ENCODE data around the gene STRN3. TPM values are rescaled to one million over a fixed set of nuclear protein-coding genes. Genes with fewer than 3 reads are reported as not detected.
"Not testable (repeated sequence)": the region's sequence is repeated elsewhere in the genome, so short reads cannot be mapped to it uniquely, and the experiment has no call there.

STRN3 gene
- polyA plus RNA-seq, 1 donor from 2014 or later: 4.9 TPM

- Mint-ChIP-seq H3K4me1 (peaks cover 30 to 41% (median 35%) of the 10 kb centered on the region in 3 donors), H3K27me3 (no peaks in the 10 kb centered on the region), H3K36me3 (peaks cover 5% of the 10 kb centered on the region), H3K27ac (peak within 1 kb of the TSS; percentile 94 to 98 (median 97)), H3K9me3 (no peaks in the 10 kb centered on the region), H3K4me3 (peak within 1 kb of the TSS; percentile 97 to 99 (median 98))
Observed at GRCh38 chr14:31025367-31026076, 657 bp downstream of the STRN3 start, which contains the start of gene AP4S1. Gene AP4S1 (plus strand): TSS chr14:31025649. CDS start chr14:31066197, 40,548 bp downstream.

GRCh38 chr14:31024577-31025366, 1.4 kb downstream of the STRN3 start:
- Mint-ChIP-seq H3K4me3 (peak overlapping the region; percentile 93 to 97 (median 96)), H3K27me3 (no peaks in the 10 kb centered on the region), H3K9me3 (no peaks in the 10 kb centered on the region), H3K36me3 (peaks cover 5% of the 10 kb centered on the region), H3K27ac (peak overlapping the region; percentile 91 to 97 (median 95)), H3K4me1 (peaks cover 28 to 41% (median 39%) of the 10 kb centered on the region in 3 donors)

- no peaks in the 10 kb centered on the region for H3K9me3 Mint-ChIP-seq
- H3K27ac Mint-ChIP-seq: peak overlapping the region in 2 of 3 donors; percentile 91 to 97
- H3K4me1 Mint-ChIP-seq: peaks cover 26 to 41% (median 39%) of the 10 kb centered on the region in 3 donors
- H3K27me3 Mint-ChIP-seq: no peaks in the 10 kb centered on the region
- H3K4me3 Mint-ChIP-seq: peak overlapping the region; percentile 2 to 94 (median 79)
- peaks cover 5% of the 10 kb centered on the region for H3K36me3 Mint-ChIP-seq
Observed at GRCh38 chr14:31024010-31024480, 2.1 kb downstream of the STRN3 start.

GRCh38 chr14:31022386-31022785, 3.8 kb downstream of the STRN3 start:
- H3K27ac Mint-ChIP-seq: peak overlapping the region in 2 of 3 donors; percentile 64 to 78

GRCh38 chr14:31021576-31021949, 4.6 kb downstream of the STRN3 start:
- Mint-ChIP-seq H3K4me3 (peak overlapping the region in 1 of 4 donors; percentile 30), H3K4me1 (peaks cover 27 to 34% (median 33%) of the 10 kb centered on the region in 3 donors), H3K36me3 (peaks cover 5% of the 10 kb centered on the region), H3K9me3 (no peaks in the 10 kb centered on the region), H3K27ac (no peak overlapping the region), H3K27me3 (no peaks in the 10 kb centered on the region)

More at GRCh38 chr14:31022386-31022785, 3.8 kb downstream of the STRN3 start:
- Mint-ChIP-seq H3K36me3 (peaks cover 5% of the 10 kb centered on the region), H3K4me3 (peak overlapping the region in 1 of 4 donors; percentile 65), H3K4me1 (peaks cover 29 to 41% (median 38%) of the 10 kb centered on the region in 3 donors), H3K9me3 (no peaks in the 10 kb centered on the region), H3K27me3 (no peaks in the 10 kb centered on the region)

- Mint-ChIP-seq H3K9me3 (no peaks in the 10 kb centered on the region), H3K4me3 (peak overlapping the region in 1 of 4 donors; percentile 30), H3K27me3 (no peaks in the 10 kb centered on the region), H3K36me3 (peaks cover 5% of the 10 kb centered on the region), H3K4me1 (peaks cover 27 to 34% (median 30%) of the 10 kb centered on the region in 3 donors), H3K27ac (no peak overlapping the region)
Observed at GRCh38 chr14:31020834-31021575, 5.2 kb downstream of the STRN3 start.

GRCh38 chr14:31018057-31018645, 8.0 kb downstream of the STRN3 start:
- no peaks in the 10 kb centered on the region for H3K27me3 Mint-ChIP-seq
- no peak overlapping the region for H3K27ac Mint-ChIP-seq
- H3K4me3 Mint-ChIP-seq: no peak overlapping the region
- H3K4me1 Mint-ChIP-seq: peaks cover 13 to 21% (median 14%) of the 10 kb centered on the region in 3 donors
- no peaks in the 10 kb centered on the region for H3K9me3 Mint-ChIP-seq
- peaks cover 5% of the 10 kb centered on the region for H3K36me3 Mint-ChIP-seq

GRCh38 chr14:31013841-31014240, 12.3 kb downstream of the STRN3 start:
- H3K27me3 Mint-ChIP-seq: no peaks in the 10 kb centered on the region
- no peak overlapping the region for H3K4me3 Mint-ChIP-seq
- peaks cover 4 to 11% (median 5%) of the 10 kb centered on the region in 3 donors for H3K4me1 Mint-ChIP-seq
- no peaks in the 10 kb centered on the region for H3K36me3 Mint-ChIP-seq
- H3K9me3 Mint-ChIP-seq: no peaks in the 10 kb centered on the region
- no peak overlapping the region for H3K27ac Mint-ChIP-seq

- Mint-ChIP-seq H3K4me1 (peaks cover 3 to 11% (median 8%) of the 10 kb centered on the region in 3 donors), H3K27me3 (no peaks in the 10 kb centered on the region), H3K9me3 (no peaks in the 10 kb centered on the region), H3K27ac (no peak overlapping the region), H3K4me3 (no peak overlapping the region), H3K36me3 (no peaks in the 10 kb centered on the region)
Observed at GRCh38 chr14:31010935-31011334, 15.2 kb downstream of the STRN3 start.

GRCh38 chr14:31009836-31010574, 16.2 kb downstream of the STRN3 start:
- H3K4me1 Mint-ChIP-seq: peaks cover 0 to 11% (median 6%) of the 10 kb centered on the region in 3 donors
- H3K27me3 Mint-ChIP-seq: no peaks in the 10 kb centered on the region
- H3K27ac Mint-ChIP-seq: no peak overlapping the region
- H3K9me3 Mint-ChIP-seq: no peaks in the 10 kb centered on the region
- no peak overlapping the region for H3K4me3 Mint-ChIP-seq
- no peaks in the 10 kb centered on the region for H3K36me3 Mint-ChIP-seq

GRCh38 chr14:31006703-31007102, 19.5 kb downstream of the STRN3 start:
- Mint-ChIP-seq H3K27me3 (no peaks in the 10 kb centered on the region), H3K4me1 (peaks cover 1 to 10% (median 3%) of the 10 kb centered on the region in 3 donors), H3K4me3 (no peak overlapping the region), H3K27ac (no peak overlapping the region), H3K9me3 (no peaks in the 10 kb centered on the region), H3K36me3 (peaks cover 4% of the 10 kb centered on the region)

GRCh38 chr14:31004007-31004406, 22.2 kb downstream of the STRN3 start:
- Mint-ChIP-seq H3K27ac (peak overlapping the region in 1 of 3 donors; percentile 76), H3K36me3 (peaks cover 15% of the 10 kb centered on the region)
- not testable (repeated sequence) for H3K9me3 Mint-ChIP-seq, H3K4me3 Mint-ChIP-seq, H3K27me3 Mint-ChIP-seq, H3K4me1 Mint-ChIP-seq

- H3K9me3 Mint-ChIP-seq: peaks cover 0 to 12% (median 7%) of the 10 kb centered on the region in 3 donors
- H3K27me3 Mint-ChIP-seq: no peaks in the 10 kb centered on the region
- H3K27ac Mint-ChIP-seq: peak overlapping the region in 1 of 3 donors; percentile 76
- H3K4me3 Mint-ChIP-seq: peak overlapping the region in 1 of 4 donors; percentile 4
- H3K4me1 Mint-ChIP-seq: peaks cover 5 to 10% (median 9%) of the 10 kb centered on the region in 3 donors
- H3K36me3 Mint-ChIP-seq: peaks cover 17% of the 10 kb centered on the region
Observed at GRCh38 chr14:31003284-31003683, 22.9 kb downstream of the STRN3 start.

GRCh38 chr14:31001339-31001658, 24.9 kb downstream of the STRN3 start:
- Mint-ChIP-seq H3K27ac (no peak overlapping the region), H3K4me1 (peaks cover 4 to 12% (median 8%) of the 10 kb centered on the region in 3 donors), H3K27me3 (no peaks in the 10 kb centered on the region), H3K4me3 (no peak overlapping the region), H3K36me3 (peaks cover 25% of the 10 kb centered on the region), H3K9me3 (peaks cover 0 to 18% (median 7%) of the 10 kb centered on the region in 3 donors)

Data from IgD-negative memory B cell (primary cell).